Calu3 (cell line): Measurements from ENCODE around the gene GNB1L. TPM values are rescaled to one million over a fixed set of nuclear protein-coding genes. Genes with fewer than 3 reads are reported as not detected.

Source experiments
- BruUV-seq: library from RNA; stranded (reverse); fragments of 400-500 nt; replicated peaks from 2 replicates; lab custom pipeline; 2021; lab: Mats Ljungman, UMichigan
- CTCF ChIA-PET: fragments of 300-600 bp; sonication (Branson Sonifier 250); formaldehyde crosslinking; loops from one replicate; lab custom pipeline; 2022; ENCODE audit warnings: antibody characterized with exemption; lab: Charles Lee
- DNase-seq: peaks from one replicate; pipeline ENCODE4 v3.0.0; 2022
- H3K27ac Mint-ChIP-seq: one replicate; pipeline ENCODE4 v1.8.0; 2022; ENCODE audit warnings: mixed read lengths; ENCODE audit not compliant: unreplicated experiment
- H3K27me3 Mint-ChIP-seq: one replicate; pipeline ENCODE4 v1.8.0; 2022; ENCODE audit warnings: mixed read lengths; ENCODE audit not compliant: unreplicated experiment
- H3K36me3 Mint-ChIP-seq: one replicate; pipeline ENCODE4 v1.8.0; 2022; ENCODE audit warnings: mild to moderate bottlenecking, moderate library complexity, mixed read lengths; ENCODE audit not compliant: insufficient read depth, unreplicated experiment
- H3K4me1 Mint-ChIP-seq: one replicate; pipeline ENCODE4 v1.8.0; 2022; ENCODE audit warnings: mild to moderate bottlenecking, low read depth, mixed read lengths; ENCODE audit not compliant: unreplicated experiment
- H3K4me3 Mint-ChIP-seq: one replicate; pipeline ENCODE4 v1.8.0; 2022; ENCODE audit warnings: mild to moderate bottlenecking, low read depth, moderate library complexity, mixed read lengths; ENCODE audit not compliant: unreplicated experiment
- H3K9me3 Mint-ChIP-seq: one replicate; pipeline ENCODE4 v1.8.0; 2022; ENCODE audit warnings: low read depth, mixed read lengths; ENCODE audit not compliant: unreplicated experiment
- CTCF ChIP-seq: fragments of 200-600 bp; IDR thresholded peaks from one replicate; pipeline ENCODE4 v1.8.0; 2022; ENCODE audit warnings: antibody characterized with exemption; ENCODE audit not compliant: unreplicated experiment
- intact Hi-C: fragments of 100-400 bp; cut with micrococcal nuclease; formaldehyde crosslinking; loops from one replicate; pipeline ENCODE4 v1.10.0; 2022; ENCODE audit not compliant: unreplicated experiment
- total RNA-seq: library from RNA; stranded (reverse); gene quantifications from 2 replicates; pipeline ENCODE4 v1.2.3, GENCODE V29; 2022

Gene GNB1L
- total RNA-seq, 1 experiment from 2014 or later: 13.0 TPM

DNA sequence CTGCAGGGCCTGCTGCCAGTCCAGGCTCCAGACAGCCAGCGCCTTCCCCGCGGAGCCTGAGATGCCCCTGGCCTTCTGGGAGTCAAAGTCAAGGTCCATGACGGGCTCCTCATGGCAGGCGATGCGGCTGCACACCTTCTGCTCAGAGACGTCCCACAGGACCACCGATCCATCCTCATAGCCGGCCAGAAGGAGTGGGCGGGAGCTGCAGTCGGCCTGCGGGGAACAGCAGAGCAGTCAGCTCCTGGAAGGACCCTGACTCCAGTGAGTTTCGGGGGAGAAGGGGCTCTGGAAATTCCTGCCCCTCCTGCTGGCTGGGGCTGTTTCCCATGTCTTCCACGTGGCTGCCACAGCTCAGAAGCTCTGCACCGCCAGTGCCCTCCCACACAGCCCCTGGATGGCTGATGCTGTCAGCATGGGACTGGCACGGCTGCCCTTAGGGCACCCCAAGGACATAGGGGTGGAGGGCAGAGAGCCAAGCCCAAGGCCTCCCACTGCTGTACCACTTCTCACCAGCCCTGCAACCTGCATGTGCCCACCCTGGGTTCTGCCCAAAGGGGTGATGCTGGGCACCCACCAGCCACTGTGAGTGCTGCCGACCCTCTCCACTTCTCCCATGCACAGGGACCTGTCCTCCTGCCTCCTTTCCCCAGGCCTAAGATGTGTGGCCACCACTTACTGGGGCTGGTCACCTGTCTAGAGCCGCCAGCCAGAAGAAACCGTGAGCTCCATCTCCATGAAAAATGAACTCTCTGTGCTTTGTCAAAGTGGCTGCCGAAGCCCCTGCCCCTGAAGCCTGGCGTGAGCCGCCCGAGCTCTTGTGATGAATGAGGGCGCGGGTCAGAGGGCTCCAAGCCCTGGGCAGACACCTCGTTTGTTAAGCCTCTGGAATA, 52.4 kb downstream of the GNB1L start:
- H3K4me3 Mint-ChIP-seq: no peak overlapping the region
- no peak for DNase-seq
- no peaks in the 10 kb centered on the region for H3K27me3 Mint-ChIP-seq
- H3K4me1 Mint-ChIP-seq: peaks cover 18% of the 10 kb centered on the region
- no TSS peak for BruUV-seq
- TF ChIP-seq CTCF: no peak
- CTCF ChIA-PET: no interaction called here
- no peak overlapping the region for H3K27ac Mint-ChIP-seq
- no peaks in the 10 kb centered on the region for H3K9me3 Mint-ChIP-seq
- intact Hi-C loops: no loop called here
- peaks cover 14% of the 10 kb centered on the region for H3K36me3 Mint-ChIP-seq

- Mint-ChIP-seq H3K36me3 (peaks cover 6% of the 10 kb centered on the region), H3K4me1 (peaks cover 10% of the 10 kb centered on the region), H3K9me3 (no peaks in the 10 kb centered on the region), H3K27me3 (no peaks in the 10 kb centered on the region), H3K4me3 (no peak overlapping the region), H3K27ac (no peak overlapping the region)
- no peak for DNase-seq
- CTCF ChIA-PET: interaction anchor here (0.6 to 0.8 kb wide), 2 partner anchors 11 to 582 kb away, joined by 3 read pairs; no protein-coding TSS in a partner anchor
- intact Hi-C loops: no loop called here
- no TSS peak for BruUV-seq
- TF ChIP-seq CTCF: no peak
These were observed 53.2 kb downstream of the GNB1L start for GRCh38 chr22:19801340-19802000.

- intact Hi-C loops: no loop called here
- Mint-ChIP-seq H3K27ac (no peak overlapping the region), H3K36me3 (no peaks in the 10 kb centered on the region), H3K27me3 (no peaks in the 10 kb centered on the region), H3K9me3 (no peaks in the 10 kb centered on the region), H3K4me3 (no peak overlapping the region), H3K4me1 (peaks cover 3% of the 10 kb centered on the region)
- no peak for TF ChIP-seq CTCF
- CTCF ChIA-PET: interaction anchor here (0.6 to 0.8 kb wide), 2 partner anchors 10 to 582 kb away, joined by 3 read pairs; no protein-coding TSS in a partner anchor
- BruUV-seq: no TSS peak
- DNase-seq: peak; percentile 24
These were observed 53.9 kb downstream of the GNB1L start for GRCh38 chr22:19800761-19801244.

GRCh38 chr22:19800306-19800705, 54.4 kb downstream of the GNB1L start:
- no TSS peak for BruUV-seq
- Mint-ChIP-seq H3K27ac (no peak overlapping the region), H3K4me1 (no peaks in the 10 kb centered on the region), H3K27me3 (no peaks in the 10 kb centered on the region), H3K9me3 (no peaks in the 10 kb centered on the region), H3K36me3 (no peaks in the 10 kb centered on the region), H3K4me3 (no peak overlapping the region)
- TF ChIP-seq CTCF: no peak
- DNase-seq: no peak
- CTCF ChIA-PET: interaction anchor here (0.8 kb wide), 1 partner anchor 10 kb away, joined by 3 read pairs; no protein-coding TSS in a partner anchor
- intact Hi-C loops: no loop called here
